ENCODE data around the gene TBRG4.

The TBRG4 gene

GRCh38 chr7:45066409-45066808, 45.1 kb downstream of the TBRG4 start:
- no peak for TF ChIP-seq FOXM1 (IDR thresholded peaks at IDR 0.05; ENCODE audit: borderline replicate concordance, low read depth)
- TF ChIP-seq YY1 (IDR thresholded peaks at IDR 0.05; ENCODE audit: low read depth): no peak
- TF ChIP-seq NFIC (IDR thresholded peaks at IDR 0.05): no peak
- TF ChIP-seq CEBPB (IDR thresholded peaks at IDR 0.05): no peak
- TF ChIP-seq TCF12 (IDR thresholded peaks at IDR 0.05; ENCODE audit: low read depth): no peak
- no peak for TF ChIP-seq USF1 (IDR thresholded peaks at IDR 0.05)
- no peak for TF ChIP-seq TEAD4 (IDR thresholded peaks at IDR 0.05)
- no peak for TF ChIP-seq REST (IDR thresholded peaks at IDR 0.05; ENCODE audit: low read depth)
- no peak for TF ChIP-seq CREB1 (IDR thresholded peaks at IDR 0.05; ENCODE audit: low read depth)
- TF ChIP-seq TAF1 (IDR thresholded peaks at IDR 0.05; ENCODE audit: low read depth): no peak
- TF ChIP-seq MAX (IDR thresholded peaks at IDR 0.05): no peak
- TF ChIP-seq EP300 (IDR thresholded peaks at IDR 0.05; ENCODE audit: borderline replicate concordance): no peak
- no peak for TF ChIP-seq ZBTB7A (IDR thresholded peaks at IDR 0.05; ENCODE audit: low read depth)
- no peak for TF ChIP-seq RAD21 (IDR thresholded peaks at IDR 0.05; ENCODE audit: low read depth)
- TF ChIP-seq EGR1 (IDR thresholded peaks at IDR 0.05): no peak

- TF ChIP-seq TCF12 (IDR thresholded peaks at IDR 0.05; ENCODE audit: low read depth) (no peak), ZBTB7A (IDR thresholded peaks at IDR 0.05; ENCODE audit: low read depth) (no peak)
These were observed 46.2 kb downstream of the TBRG4 start for GRCh38 chr7:45065031-45065995.

GRCh38 chr7:45064047-45064725, 47.3 kb downstream of the TBRG4 start:
- TF ChIP-seq ZBTB7A (IDR thresholded peaks at IDR 0.05; ENCODE audit: low read depth): no peak
- no peak for TF ChIP-seq REST (IDR thresholded peaks at IDR 0.05; ENCODE audit: low read depth)
- TF ChIP-seq TCF12 (IDR thresholded peaks at IDR 0.05; ENCODE audit: low read depth): no peak
- no peak for TF ChIP-seq USF1 (IDR thresholded peaks at IDR 0.05)
- no peak for TF ChIP-seq EGR1 (IDR thresholded peaks at IDR 0.05)
- no peak for TF ChIP-seq EP300 (IDR thresholded peaks at IDR 0.05; ENCODE audit: borderline replicate concordance)
- TF ChIP-seq CREB1 (IDR thresholded peaks at IDR 0.05; ENCODE audit: low read depth): no peak
- no peak for TF ChIP-seq MAX (IDR thresholded peaks at IDR 0.05)
- TF ChIP-seq CEBPB (IDR thresholded peaks at IDR 0.05): no peak
- TF ChIP-seq TAF1 (IDR thresholded peaks at IDR 0.05; ENCODE audit: low read depth): no peak
- no peak for TF ChIP-seq TEAD4 (IDR thresholded peaks at IDR 0.05)
- no peak for TF ChIP-seq FOXM1 (IDR thresholded peaks at IDR 0.05; ENCODE audit: borderline replicate concordance, low read depth)
- TF ChIP-seq NFIC (IDR thresholded peaks at IDR 0.05): no peak
- TF ChIP-seq YY1 (IDR thresholded peaks at IDR 0.05; ENCODE audit: low read depth): no peak
- TF ChIP-seq RAD21 (IDR thresholded peaks at IDR 0.05; ENCODE audit: low read depth): no peak

GRCh38 chr7:45061806-45062425, 49.6 kb downstream of the TBRG4 start:
- TF ChIP-seq YY1 (IDR thresholded peaks at IDR 0.05; ENCODE audit: low read depth) (no peak), EP300 (IDR thresholded peaks at IDR 0.05; ENCODE audit: borderline replicate concordance) (no peak), RAD21 (IDR thresholded peaks at IDR 0.05; ENCODE audit: low read depth) (no peak), TCF12 (IDR thresholded peaks at IDR 0.05; ENCODE audit: low read depth) (no peak), FOXM1 (IDR thresholded peaks at IDR 0.05; ENCODE audit: borderline replicate concordance, low read depth) (no peak), CEBPB (IDR thresholded peaks at IDR 0.05) (no peak), EGR1 (IDR thresholded peaks at IDR 0.05) (no peak), ZBTB7A (IDR thresholded peaks at IDR 0.05; ENCODE audit: low read depth) (no peak), CREB1 (IDR thresholded peaks at IDR 0.05; ENCODE audit: low read depth) (no peak), NFIC (IDR thresholded peaks at IDR 0.05) (no peak), TEAD4 (IDR thresholded peaks at IDR 0.05) (no peak), USF1 (IDR thresholded peaks at IDR 0.05) (no peak), MAX (IDR thresholded peaks at IDR 0.05) (no peak), REST (IDR thresholded peaks at IDR 0.05; ENCODE audit: low read depth) (no peak), TAF1 (IDR thresholded peaks at IDR 0.05; ENCODE audit: low read depth) (no peak)
